Stomach (tissue), 4 donors: ENCODE data around the gene DYNC1LI2.

Experiments
- POLR2A ChIP-seq, 4 donors: fragments of 450-650 bp; IDR thresholded peaks; one replicate each; pipeline ENCODE4 v1.6.1; 2016; ENCODE audit warnings: antibody characterized with exemption in 4 of 4, control low read depth in 2 of 4, mild to moderate bottlenecking in 1 of 4, moderate library complexity in 1 of 4
- POLR2AphosphoS5 ChIP-seq, 3 donors: sonication (generic); formaldehyde crosslinking; IDR thresholded peaks; one replicate each; pipeline ENCODE4 v1.6.1; 2016; ENCODE audit warnings: antibody characterized with exemption in 3 of 3
- TF ChIP-seq, protein P1 (sequence below), 7 experiments: fragments of 450-650 bp in 4 of 7; fragments of 200-600 bp in 3 of 7; sonication (generic) in 3 of 7; IDR thresholded peaks; one replicate each; pipeline ENCODE4 v1.5.1; 2016 to 2019; ENCODE audit warnings: antibody characterized with exemption in 7 of 7, control low read depth in 2 of 7, mild to moderate bottlenecking in 1 of 7

DNA sequence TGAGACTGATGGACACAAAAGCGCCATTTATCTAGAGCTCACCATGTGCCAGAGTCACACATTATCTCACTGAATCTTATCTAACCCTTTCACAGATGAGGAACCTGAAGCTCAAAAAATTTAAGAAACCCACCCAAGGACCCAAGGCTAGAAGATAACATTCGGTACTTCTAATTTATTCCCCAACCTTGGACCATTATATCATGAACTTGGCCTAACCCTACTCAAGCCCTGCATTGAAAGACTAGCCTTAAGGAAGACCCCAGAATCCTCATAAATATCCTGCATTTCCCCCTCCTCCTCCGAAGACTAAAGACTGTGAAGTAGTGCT, 548 bp upstream of the DYNC1LI2 start:
- TF ChIP-seq, protein P1, sequence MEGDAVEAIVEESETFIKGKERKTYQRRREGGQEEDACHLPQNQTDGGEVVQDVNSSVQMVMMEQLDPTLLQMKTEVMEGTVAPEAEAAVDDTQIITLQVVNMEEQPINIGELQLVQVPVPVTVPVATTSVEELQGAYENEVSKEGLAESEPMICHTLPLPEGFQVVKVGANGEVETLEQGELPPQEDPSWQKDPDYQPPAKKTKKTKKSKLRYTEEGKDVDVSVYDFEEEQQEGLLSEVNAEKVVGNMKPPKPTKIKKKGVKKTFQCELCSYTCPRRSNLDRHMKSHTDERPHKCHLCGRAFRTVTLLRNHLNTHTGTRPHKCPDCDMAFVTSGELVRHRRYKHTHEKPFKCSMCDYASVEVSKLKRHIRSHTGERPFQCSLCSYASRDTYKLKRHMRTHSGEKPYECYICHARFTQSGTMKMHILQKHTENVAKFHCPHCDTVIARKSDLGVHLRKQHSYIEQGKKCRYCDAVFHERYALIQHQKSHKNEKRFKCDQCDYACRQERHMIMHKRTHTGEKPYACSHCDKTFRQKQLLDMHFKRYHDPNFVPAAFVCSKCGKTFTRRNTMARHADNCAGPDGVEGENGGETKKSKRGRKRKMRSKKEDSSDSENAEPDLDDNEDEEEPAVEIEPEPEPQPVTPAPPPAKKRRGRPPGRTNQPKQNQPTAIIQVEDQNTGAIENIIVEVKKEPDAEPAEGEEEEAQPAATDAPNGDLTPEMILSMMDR (IDR thresholded peaks at IDR 0.05): no peak
- no peak for TF ChIP-seq POLR2A (IDR thresholded peaks at IDR 0.05)
- TF ChIP-seq POLR2AphosphoS5 (IDR thresholded peaks at IDR 0.05): no peak
